ENCODE data around the gene SUCLG1.

DNA sequence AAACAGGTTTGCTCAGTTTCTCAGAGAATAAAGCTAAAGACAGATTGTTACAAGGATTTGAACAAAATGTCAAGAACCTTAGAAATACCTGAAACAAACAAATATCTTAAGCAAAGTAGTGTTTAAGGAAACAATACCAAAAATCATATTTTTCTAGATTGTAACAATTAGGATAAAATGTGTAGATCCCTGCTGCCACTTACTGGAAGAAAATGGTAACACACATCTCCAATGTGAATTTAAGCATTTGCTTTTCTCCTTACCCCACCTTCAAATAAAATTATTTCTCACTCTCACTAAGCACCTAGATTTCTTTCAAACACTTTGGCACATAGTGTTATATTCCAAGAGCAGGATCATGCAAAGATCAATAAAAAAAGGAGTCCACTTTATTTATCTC, 34.9 kb downstream of the SUCLG1 start:
- TF ChIP-seq CTCF (IDR thresholded peaks at IDR 0.05; ENCODE audit: insufficient read depth, low read length) (peak; percentile 38), REST (IDR thresholded peaks at IDR 0.05; ENCODE audit: insufficient replicate concordance, low read depth) (no peak), SPI1 (IDR thresholded peaks at IDR 0.05; ENCODE audit: borderline replicate concordance, low read depth) (no peak)

All from HL-60 (cell line).